GM23338 (cell line): ENCODE data around the gene PPP1R18. TPM values are rescaled to one million over a fixed set of nuclear protein-coding genes. Genes with fewer than 3 reads are reported as not detected.
"Not testable (repeated sequence)": the region's sequence is repeated elsewhere in the genome, so short reads cannot be mapped to it uniquely, and the experiment has no call there.

Source experiments
- ATAC-seq: fragments of 200-7000 bp; cut with Tn5 transposase; 3 replicates; pipeline ENCODE4 v1.9.1; 2020
- DNase-seq: peaks from one replicate; pipeline ENCODE4 v3.0.0-alpha.2; 2015; ENCODE audit warnings: low spot score
- H2AFZ ChIP-seq: fragments of 200-600 bp; sonication (generic); 2 replicates; pipeline ENCODE4 v1.8.0; 2016; ENCODE audit warnings: antibody characterized with exemption, mild to moderate bottlenecking, moderate library complexity
- H3F3A ChIP-seq: fragments of 200-600 bp; sonication (generic); replicated peaks from 2 replicates; pipeline ENCODE4 v1.8.0; 2017; ENCODE audit warnings: antibody characterized with exemption, mixed run types, low read depth
- H3K27ac ChIP-seq: fragments of 200-600 bp; sonication (generic); 2 replicates; pipeline ENCODE4 v1.6.1; 2016; ENCODE audit warnings: low read depth
- H3K27me3 ChIP-seq: fragments of 200-600 bp; sonication (generic); 2 replicates; pipeline ENCODE4 v1.8.0; 2016; ENCODE audit warnings: mild to moderate bottlenecking, mixed run types, moderate library complexity; ENCODE audit not compliant: insufficient read depth
- H3K36me3 ChIP-seq: fragments of 200-600 bp; sonication (generic); 2 replicates; pipeline ENCODE4 v1.8.0; 2016; ENCODE audit warnings: mild to moderate bottlenecking; ENCODE audit not compliant: insufficient read depth
- H3K4me1 ChIP-seq: fragments of 200-600 bp; sonication (generic); 2 replicates; pipeline ENCODE4 v1.8.0; 2016; ENCODE audit warnings: mild to moderate bottlenecking, moderate library complexity; ENCODE audit not compliant: insufficient read depth
- H3K4me2 ChIP-seq: fragments of 200-600 bp; sonication (generic); 2 replicates; pipeline ENCODE4 v1.7.1; 2017; ENCODE audit warnings: mixed run types
- H3K4me3 ChIP-seq: fragments of 200-600 bp; sonication (generic); 2 replicates; pipeline ENCODE4 v1.6.1; 2016; ENCODE audit warnings: mixed run types
- H3K79me2 ChIP-seq: fragments of 200-600 bp; sonication (generic); replicated peaks from 2 replicates; pipeline ENCODE4 v1.8.0; 2017; ENCODE audit warnings: mild to moderate bottlenecking; ENCODE audit not compliant: insufficient read depth
- H3K9me2 ChIP-seq: fragments of 200-600 bp; sonication (generic); 2 replicates; pipeline ENCODE4 v1.8.0; 2017; ENCODE audit not compliant: insufficient read depth
- H4K20me1 ChIP-seq: fragments of 200-600 bp; sonication (generic); replicated peaks from 2 replicates; pipeline ENCODE4 v1.8.0; 2017; ENCODE audit warnings: mild to moderate bottlenecking; ENCODE audit not compliant: insufficient read depth
- H3K27ac Mint-ChIP-seq: 2 replicates; pipeline ENCODE4 v1.8.0; 2020; ENCODE audit warnings: inconsistent platforms, mild to moderate bottlenecking, moderate library complexity, mixed read lengths
- H3K27me3 Mint-ChIP-seq: 3 replicates; pipeline ENCODE4 v1.8.0; 2022; ENCODE audit warnings: low read depth, mild to moderate bottlenecking, moderate library complexity, mixed read lengths, inconsistent platforms; ENCODE audit not compliant: insufficient read depth, poor library complexity
- H3K36me3 Mint-ChIP-seq: 3 replicates; pipeline ENCODE4 v1.8.0; 2021; ENCODE audit warnings: low read depth, mild to moderate bottlenecking, inconsistent platforms, moderate library complexity, mixed read lengths
- H3K4me1 Mint-ChIP-seq: 3 replicates; pipeline ENCODE4 v1.8.0; 2020; ENCODE audit warnings: mild to moderate bottlenecking, inconsistent platforms, mixed read lengths
- H3K4me3 Mint-ChIP-seq: 3 replicates; pipeline ENCODE4 v1.8.0; 2021; ENCODE audit warnings: moderate library complexity, mild to moderate bottlenecking, inconsistent platforms, mixed read lengths
- H3K9me3 Mint-ChIP-seq: 3 replicates; pipeline ENCODE4 v1.8.0; 2020; ENCODE audit warnings: moderate library complexity, mild to moderate bottlenecking, inconsistent platforms, mixed read lengths
- polyA plus RNA-seq: library from polyadenylated mRNA; unstranded; fragments of >200 nt; fragmentation: Nextera tagmentation; extraction: Ambion mirVana; gene quantifications from 2 replicates; pipeline ENCODE4 v1.2.1, GENCODE V29; 2016
- total RNA-seq: library from RNA; depleted of rRNA; stranded (reverse); fragments of >200 nt; shearing (Covaris generic); gene quantifications from 2 replicates; pipeline ENCODE4 v1.2.3, GENCODE V29; 2014
- TF ChIP-seq, protein P1 (sequence below), 2 experiments: fragments of 200-600 bp in 1 of 2; sonication (generic) in 1 of 2; conservative IDR thresholded peaks; 2 replicates each; pipeline versions ENCODE4 v1.5.1 to v1.6.1; 2016 to 2017; ENCODE audit warnings: antibody characterized with exemption in 2 of 2, low read depth in 2 of 2, mild to moderate bottlenecking in 2 of 2, moderate library complexity in 1 of 2

The PPP1R18 gene
- total and polyA plus RNA-seq, 2 experiments from 2014 or later: 17.1 to 19.2 TPM

DNA sequence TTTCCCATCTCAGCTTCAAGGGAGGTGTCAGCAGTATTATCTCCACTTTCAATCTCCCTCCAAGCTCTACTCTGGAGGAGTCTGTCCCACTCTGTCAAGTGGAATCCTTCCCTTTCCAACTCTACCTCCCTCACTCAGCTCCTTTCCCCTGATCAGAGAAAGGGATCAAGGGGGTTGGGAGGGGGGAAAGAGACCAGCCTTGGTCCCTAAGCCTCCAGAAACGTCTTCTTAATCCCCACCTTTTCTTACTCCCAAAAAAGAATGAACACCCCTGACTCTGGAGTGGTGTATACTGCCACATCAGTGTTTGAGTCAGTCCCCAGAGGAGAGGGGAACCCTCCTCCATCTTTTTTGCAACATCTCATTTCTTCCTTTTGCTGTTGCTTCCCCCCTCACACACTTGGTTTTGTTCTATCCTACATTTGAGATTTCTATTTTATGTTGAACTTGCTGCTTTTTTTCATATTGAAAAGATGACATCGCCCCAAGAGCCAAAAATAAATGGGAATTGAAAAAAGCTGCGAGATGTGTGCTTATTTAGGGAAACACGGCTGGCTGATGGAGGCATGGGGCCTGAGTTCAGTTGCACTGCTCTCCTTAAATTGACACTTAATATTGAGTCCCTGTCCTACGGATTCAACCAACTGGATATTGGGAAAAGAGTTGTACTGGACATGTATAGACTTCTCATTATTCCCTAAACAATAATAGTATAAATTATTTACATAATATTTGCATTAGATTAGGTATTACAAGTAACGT is 38.6 kb upstream of the PPP1R18 start (continued):
- TF ChIP-seq, protein P1, sequence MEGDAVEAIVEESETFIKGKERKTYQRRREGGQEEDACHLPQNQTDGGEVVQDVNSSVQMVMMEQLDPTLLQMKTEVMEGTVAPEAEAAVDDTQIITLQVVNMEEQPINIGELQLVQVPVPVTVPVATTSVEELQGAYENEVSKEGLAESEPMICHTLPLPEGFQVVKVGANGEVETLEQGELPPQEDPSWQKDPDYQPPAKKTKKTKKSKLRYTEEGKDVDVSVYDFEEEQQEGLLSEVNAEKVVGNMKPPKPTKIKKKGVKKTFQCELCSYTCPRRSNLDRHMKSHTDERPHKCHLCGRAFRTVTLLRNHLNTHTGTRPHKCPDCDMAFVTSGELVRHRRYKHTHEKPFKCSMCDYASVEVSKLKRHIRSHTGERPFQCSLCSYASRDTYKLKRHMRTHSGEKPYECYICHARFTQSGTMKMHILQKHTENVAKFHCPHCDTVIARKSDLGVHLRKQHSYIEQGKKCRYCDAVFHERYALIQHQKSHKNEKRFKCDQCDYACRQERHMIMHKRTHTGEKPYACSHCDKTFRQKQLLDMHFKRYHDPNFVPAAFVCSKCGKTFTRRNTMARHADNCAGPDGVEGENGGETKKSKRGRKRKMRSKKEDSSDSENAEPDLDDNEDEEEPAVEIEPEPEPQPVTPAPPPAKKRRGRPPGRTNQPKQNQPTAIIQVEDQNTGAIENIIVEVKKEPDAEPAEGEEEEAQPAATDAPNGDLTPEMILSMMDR (conservative IDR thresholded peaks at IDR 0.05; ENCODE audit: low read depth in 2 of 2): no peak

DNA sequence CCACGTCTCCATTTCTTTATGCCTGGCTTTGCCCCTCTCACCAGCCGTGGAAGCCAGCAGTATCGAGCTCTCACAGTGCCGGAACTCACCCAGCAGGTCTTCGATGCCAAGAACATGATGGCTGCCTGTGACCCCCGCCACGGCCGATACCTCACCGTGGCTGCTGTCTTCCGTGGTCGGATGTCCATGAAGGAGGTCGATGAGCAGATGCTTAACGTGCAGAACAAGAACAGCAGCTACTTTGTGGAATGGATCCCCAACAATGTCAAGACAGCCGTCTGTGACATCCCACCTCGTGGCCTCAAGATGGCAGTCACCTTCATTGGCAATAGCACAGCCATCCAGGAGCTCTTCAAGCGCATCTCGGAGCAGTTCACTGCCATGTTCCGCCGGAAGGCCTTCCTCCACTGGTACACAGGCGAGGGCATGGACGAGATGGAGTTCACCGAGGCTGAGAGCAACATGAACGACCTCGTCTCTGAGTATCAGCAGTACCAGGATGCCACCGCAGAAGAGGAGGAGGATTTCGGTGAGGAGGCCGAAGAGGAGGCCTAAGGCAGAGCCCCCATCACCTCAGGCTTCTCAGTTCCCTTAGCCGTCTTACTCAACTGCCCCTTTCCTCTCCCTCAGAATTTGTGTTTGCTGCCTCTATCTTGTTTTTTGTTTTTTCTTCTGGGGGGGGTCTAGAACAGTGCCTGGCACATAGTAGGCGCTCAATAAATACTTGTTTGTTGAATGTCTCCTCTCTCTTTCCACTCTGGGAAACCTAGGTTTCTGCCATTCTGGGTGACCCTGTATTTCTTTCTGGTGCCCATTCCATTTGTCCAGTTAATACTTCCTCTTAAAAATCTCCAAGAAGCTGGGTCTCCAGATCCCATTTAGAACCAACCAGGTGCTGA is 37.6 kb upstream of the PPP1R18 start:
- H3K4me1 ChIP-seq, ATAC-seq, H2AFZ ChIP-seq, H3K9me2 ChIP-seq, H3K4me2 ChIP-seq, H3K4me3 ChIP-seq, DNase-seq, H3K27me3 ChIP-seq: not testable (repeated sequence)
- peaks cover 37% of the 10 kb centered on the region for H3K79me2 ChIP-seq
- TF ChIP-seq, protein P1 (conservative IDR thresholded peaks at IDR 0.05; ENCODE audit: low read depth in 2 of 2): peak in 1 of 2 experiments; percentile 11; a peak in 1 of 4 replicates
- H3K36me3 ChIP-seq: peaks cover 34% of the 10 kb centered on the region
- Mint-ChIP-seq H3K36me3 (peaks cover 76% of the 10 kb centered on the region), H3K9me3 (peaks cover 11% of the 10 kb centered on the region; the same call in 2 of the 3 replicates), H3K27ac (peak overlapping the region; percentile 89), H3K4me3 (peak overlapping the region; percentile 100), H3K4me1 (peaks cover 31% of the 10 kb centered on the region), H3K27me3 (peaks cover 67% of the 10 kb centered on the region)
- peaks cover 31% of the 10 kb centered on the region for H4K20me1 ChIP-seq
- peaks cover 67% of the 10 kb centered on the region for H3F3A ChIP-seq
- peak overlapping the region; percentile 70 for H3K27ac ChIP-seq

DNA sequence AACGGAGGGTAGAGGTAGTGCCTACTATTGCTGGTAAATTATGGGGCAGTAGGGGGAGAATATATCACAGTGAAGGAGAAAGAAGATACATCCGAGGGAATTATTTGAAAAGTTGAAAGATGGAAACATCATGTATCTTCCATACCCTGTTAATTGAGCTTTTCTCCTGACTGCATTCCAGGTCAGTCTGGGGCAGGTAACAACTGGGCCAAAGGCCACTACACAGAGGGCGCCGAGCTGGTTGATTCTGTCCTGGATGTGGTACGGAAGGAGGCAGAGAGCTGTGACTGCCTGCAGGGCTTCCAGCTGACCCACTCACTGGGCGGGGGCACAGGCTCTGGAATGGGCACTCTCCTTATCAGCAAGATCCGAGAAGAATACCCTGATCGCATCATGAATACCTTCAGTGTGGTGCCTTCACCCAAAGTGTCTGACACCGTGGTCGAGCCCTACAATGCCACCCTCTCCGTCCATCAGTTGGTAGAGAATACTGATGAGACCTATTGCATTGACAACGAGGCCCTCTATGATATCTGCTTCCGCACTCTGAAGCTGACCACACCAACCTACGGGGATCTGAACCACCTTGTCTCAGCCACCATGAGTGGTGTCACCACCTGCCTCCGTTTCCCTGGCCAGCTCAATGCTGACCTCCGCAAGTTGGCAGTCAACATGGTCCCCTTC is 36.9 kb upstream of the PPP1R18 start:
- Histone ChIP-seq H4K20me1 (peaks cover 31% of the 10 kb centered on the region), H3K4me2 (peak overlapping the region; percentile 60; the same call in 1 of the 2 replicates), H3K36me3 (peaks cover 34% of the 10 kb centered on the region), H3F3A (peaks cover 67% of the 10 kb centered on the region), H3K79me2 (peaks cover 43% of the 10 kb centered on the region), H3K27ac (peak overlapping the region; percentile 82), H3K4me3 (peak overlapping the region; percentile 94)
- ATAC-seq, H3K4me1 ChIP-seq, DNase-seq, H2AFZ ChIP-seq, H3K27me3 ChIP-seq, H3K9me2 ChIP-seq: not testable (repeated sequence)
- peak overlapping the region; percentile 100 for H3K27ac Mint-ChIP-seq
- peaks cover 71% of the 10 kb centered on the region for H3K36me3 Mint-ChIP-seq
- H3K9me3 Mint-ChIP-seq: peaks cover 11% of the 10 kb centered on the region; the same call in 2 of the 3 replicates
- H3K4me1 Mint-ChIP-seq: peaks cover 38% of the 10 kb centered on the region
- H3K27me3 Mint-ChIP-seq: peaks cover 67% of the 10 kb centered on the region
- H3K4me3 Mint-ChIP-seq: peak overlapping the region; percentile 100
